ENCODE data around the gene NCOA5. TPM values are rescaled to one million over a fixed set of nuclear protein-coding genes. Genes with fewer than 3 reads are reported as not detected.
A peak's percentile ranks its signal among the peaks of the same experiment; 100 is the strongest.

The NCOA5 gene
- 27.0 TPM for total RNA-seq

- DNase-seq (ENCODE audit: low spot score) = peak; percentile 97
Measured at GRCh38 chr20:46089417-46090388, at the start of gene NCOA5. Gene NCOA5, minus strand, starts transcription at chr20:46089962. Its CDS starts 10,538 bp downstream, at chr20:46079424.

GRCh38 chr20:46139266-46139889 lies 49.6 kb upstream of the NCOA5 start:
- no peak for DNase-seq (ENCODE audit: low spot score)

DNA sequence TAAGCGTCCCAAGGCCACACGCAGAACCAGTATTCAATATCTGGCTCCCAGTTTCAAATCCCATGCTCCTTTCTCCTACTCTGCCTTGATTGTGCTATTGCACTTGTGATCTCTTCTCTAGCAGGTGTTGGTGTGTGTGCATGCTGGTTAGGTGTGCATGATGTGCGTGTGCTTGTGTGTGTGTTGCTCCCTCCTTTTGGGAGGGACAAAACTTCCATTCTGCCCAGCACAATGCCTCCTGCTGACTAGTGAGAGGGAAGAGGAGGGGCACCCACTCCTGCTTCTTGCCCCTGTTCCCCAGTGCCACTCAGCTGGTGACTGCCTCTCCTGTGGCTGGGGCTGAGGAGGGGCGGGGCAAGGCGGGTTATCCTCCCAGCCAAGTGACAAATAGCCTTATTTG lies 48.1 kb upstream of the NCOA5 start:
- DNase-seq (ENCODE audit: low spot score) = no peak

DNA sequence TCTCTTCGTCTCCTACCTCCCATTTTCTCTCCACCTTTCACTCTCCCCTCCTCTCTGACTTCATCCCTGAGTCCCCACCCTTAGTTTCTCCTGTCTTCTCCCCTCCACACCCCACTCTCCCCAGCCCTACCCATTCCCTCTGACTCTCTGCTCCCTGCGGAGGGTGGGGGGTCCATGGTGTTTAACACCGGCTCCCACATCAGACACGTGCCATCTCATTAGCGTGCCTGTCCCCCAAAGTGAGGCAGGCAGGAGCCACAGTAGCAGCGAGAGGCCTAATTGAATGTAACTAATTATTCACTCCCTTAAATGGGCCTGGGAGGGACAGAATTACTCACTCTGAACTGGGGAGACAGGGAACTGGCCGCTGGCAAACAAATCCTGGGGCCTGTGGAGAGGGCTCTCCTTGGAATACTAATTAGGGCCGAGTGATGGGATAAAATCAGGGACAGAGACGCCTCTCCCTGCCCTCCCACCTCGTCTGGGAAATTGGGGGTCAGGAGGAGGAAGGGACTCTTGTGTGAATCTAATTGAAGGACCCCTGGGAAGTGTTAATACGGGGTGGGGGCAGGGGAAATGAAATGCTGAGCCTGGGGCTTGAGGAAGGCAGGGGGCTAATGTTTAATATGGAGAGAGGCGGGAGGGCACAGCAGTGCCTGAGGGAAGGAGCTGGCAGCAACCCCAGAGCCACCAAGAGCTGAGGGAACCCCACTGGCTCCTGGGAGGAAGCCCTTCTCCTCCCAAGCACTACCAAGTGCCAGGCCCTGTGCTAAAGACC lies 46.3 kb upstream of the NCOA5 start:
- DNase-seq (ENCODE audit: low spot score) = no peak

DNA sequence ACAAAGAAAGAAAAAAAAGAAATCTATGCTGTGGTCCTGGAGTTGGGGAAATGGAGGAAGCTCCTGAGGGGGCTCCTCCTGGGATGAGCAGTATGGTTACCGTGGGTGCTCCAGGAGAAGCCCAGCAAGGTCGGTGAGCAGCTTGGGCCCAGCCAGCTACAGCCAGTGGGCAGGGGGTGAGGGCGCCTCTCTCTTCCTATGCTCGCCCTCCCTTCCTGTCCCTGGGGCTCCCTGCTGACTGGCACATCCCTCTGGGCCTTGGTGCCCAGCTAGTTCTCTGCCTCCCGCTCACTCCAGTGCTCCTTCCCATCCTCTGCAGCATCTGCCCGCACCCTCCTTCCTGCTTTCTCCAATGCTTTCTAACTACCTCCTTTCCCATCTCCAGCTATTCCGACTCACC lies 45.0 kb upstream of the NCOA5 start:
- DNase-seq (ENCODE audit: low spot score) = no peak

DNA sequence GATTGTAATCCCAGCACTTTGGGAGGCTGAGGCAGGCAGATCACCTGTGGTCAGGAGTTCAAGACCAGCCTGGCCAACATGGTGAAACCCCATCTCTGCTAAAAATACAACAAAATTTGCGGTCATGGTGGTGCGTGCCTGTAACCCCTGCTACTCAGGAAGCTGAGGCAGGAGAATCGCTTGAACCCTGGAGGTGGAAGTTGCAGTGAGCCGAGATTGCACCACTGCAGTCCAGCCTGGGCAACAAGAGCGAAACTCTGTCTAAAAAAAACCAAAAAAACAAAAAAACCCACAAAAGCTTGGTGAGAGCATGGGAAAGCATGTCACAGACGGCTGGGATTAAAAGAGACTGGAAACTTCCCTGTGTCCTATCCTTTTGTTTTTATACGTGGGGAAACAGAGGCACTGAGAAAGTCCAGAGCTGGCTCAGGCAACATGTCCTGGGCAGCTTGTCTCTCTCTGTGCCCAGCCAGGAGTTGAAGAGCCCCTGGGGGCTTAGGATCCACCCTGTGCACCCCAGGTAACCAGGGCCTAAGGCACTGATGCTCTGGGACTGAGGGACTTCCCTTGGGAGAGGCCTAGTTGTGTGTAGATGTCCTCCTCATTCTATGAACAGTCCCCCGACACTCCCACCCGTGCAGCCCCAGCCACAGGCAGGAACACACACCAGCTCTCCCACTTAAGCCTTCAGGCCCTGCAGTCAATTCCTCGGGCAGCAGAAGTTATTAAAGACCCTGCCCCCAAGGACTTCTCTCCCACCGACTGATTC lies 44.3 kb upstream of the NCOA5 start:
- no peak for DNase-seq (ENCODE audit: low spot score)

GRCh38 chr20:46132705-46133120 lies 43.0 kb upstream of the NCOA5 start:
- peak; percentile 49 for DNase-seq (ENCODE audit: low spot score)

GRCh38 chr20:46131396-46131795 lies 41.6 kb upstream of the NCOA5 start:
- DNase-seq (ENCODE audit: low spot score) = no peak

DNA sequence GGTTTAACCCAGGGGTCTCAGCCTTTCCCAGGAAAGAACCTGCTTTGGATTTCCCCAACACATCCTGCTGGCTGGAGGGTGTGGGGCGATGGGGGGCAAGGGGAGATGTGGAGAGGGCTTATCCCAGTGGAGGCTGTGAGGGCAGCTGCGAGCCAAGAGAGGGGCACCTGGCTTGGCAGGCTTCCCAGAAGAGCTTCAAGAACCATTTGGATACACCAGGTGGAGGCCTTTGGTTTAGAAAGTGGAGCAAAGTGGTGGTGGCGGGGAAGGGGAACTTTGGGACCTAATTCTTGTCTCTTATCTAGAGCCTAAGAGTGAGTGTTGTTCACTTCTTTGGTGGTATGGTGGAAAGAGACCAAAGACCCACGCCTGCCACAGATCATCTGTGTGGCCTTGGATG lies 40.8 kb upstream of the NCOA5 start:
- DNase-seq (ENCODE audit: low spot score) = no peak

DNA sequence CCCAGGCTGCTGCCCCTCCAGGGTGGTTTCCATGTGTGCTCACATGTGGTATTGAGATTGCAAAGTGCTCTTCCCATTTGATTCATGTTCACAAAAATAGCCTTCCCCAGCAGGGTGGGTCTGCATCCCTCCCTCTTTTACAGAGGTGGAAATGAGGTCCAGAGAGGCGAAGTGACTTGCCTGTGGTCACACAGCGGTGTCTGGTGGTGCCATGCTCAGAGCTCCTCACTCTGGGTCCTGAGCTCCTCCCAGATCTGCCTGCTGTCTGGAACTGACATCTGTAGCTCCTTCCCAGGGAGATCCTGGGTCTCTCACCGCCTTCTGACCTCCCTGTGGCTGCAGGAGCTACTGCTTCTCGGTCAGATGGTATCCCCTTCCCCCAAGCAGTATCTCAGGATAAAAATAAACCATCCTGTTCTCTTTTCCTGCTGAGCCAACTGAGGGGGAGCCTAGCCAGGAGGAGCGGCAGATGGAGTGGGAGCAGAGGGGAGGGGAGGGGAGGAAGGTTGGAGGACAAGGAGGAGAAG lies 40.3 kb upstream of the NCOA5 start:
- no peak for DNase-seq (ENCODE audit: low spot score)

GRCh38 chr20:46128310-46129151 lies 38.8 kb upstream of the NCOA5 start:
- DNase-seq (ENCODE audit: low spot score) = no peak

DNA sequence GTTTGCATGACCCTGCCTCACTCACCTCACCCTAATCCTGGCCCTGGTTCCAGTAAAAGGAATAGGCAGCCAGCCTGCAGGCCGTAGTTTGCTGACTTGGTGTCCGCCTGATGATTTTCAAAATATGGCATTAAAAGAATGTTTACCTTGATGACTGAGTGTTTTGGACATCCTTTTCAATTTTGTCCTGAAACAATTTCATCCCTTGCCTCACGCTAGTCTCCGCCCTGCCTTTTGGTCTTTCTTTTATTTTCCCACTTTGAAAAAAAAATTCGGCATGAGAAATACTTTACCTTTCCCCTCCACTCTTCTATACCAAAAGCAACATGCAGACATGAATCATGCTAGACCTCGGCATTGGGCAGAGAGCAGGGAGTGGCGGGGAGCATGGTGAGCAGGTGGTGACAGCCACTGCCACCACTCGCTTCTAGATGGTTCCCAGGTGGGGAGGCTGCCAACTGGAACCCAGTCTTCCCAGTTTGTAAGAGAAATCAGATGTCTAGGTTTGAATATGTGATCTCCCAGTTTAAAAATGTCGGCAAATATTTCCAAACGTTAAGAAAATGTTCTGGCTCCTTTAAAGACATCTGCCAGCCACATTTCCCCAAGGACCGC lies 37.7 kb upstream of the NCOA5 start:
- DNase-seq (ENCODE audit: low spot score) = no peak

- no peak for DNase-seq (ENCODE audit: low spot score)
Measured at GRCh38 chr20:46126440-46127056, 36.8 kb upstream of the NCOA5 start.

DNA sequence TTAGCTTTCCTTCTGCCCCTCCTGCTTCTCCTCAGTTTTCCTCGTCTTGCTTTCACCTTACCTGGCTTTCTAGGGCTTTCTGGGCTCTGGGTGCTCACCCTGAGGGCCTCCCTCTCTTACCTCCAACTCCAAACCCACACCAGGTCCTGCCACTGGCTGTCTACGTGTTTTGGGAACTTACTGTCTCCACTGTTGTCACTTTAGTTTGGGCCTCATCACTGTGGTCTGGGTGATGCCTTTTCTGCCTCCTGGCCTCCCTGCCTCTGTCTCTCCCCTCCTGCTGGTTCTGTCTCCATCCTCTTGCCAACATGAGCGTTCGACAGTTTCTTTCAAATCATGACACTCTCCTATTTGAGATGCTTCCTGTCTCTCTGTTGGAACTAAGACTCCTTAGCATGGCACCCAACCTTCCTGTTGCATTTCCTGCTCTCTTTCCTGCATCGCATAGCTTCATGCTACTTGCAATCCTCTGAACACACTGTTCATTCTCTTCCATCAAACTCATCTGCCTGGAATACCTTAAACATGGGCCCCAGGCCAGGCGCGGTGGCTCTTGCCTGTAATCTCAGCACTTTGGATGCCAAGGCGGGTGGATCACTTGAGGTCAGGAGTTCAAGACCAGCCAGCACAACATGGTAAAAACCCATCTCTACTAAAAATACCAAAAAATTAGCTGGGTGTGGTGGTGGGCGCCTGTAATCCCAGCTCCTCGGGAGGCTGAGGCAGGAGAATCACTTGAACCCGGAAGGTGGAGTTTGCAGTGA lies 33.9 kb upstream of the NCOA5 start:
- no peak for DNase-seq (ENCODE audit: low spot score)

- no peak for DNase-seq (ENCODE audit: low spot score)
Measured at GRCh38 chr20:46122516-46123481, 33.0 kb upstream of the NCOA5 start.

- no peak for DNase-seq (ENCODE audit: low spot score)
Measured at GRCh38 chr20:46122071-46122470, 32.3 kb upstream of the NCOA5 start.

- no peak for DNase-seq (ENCODE audit: low spot score)
Measured at GRCh38 chr20:46121184-46121930, 31.6 kb upstream of the NCOA5 start.
